Ishikawa (cell line): ENCODE data around the gene DOCK2.

Experiments used
- CEBPB ChIP-seq: IDR thresholded peaks from 2 replicates; pipeline ENCODE4 v1.6.1; 2012
- EGR1 ChIP-seq: IDR thresholded peaks from 2 replicates; pipeline ENCODE4 v1.6.1; 2012
- EP300 ChIP-seq: IDR thresholded peaks from 2 replicates; pipeline ENCODE4 v1.6.1; 2012; ENCODE audit warnings: borderline replicate concordance
- FOXM1 ChIP-seq: IDR thresholded peaks from 2 replicates; pipeline ENCODE4 v1.6.1; 2012; ENCODE audit warnings: low read depth, borderline replicate concordance
- MAX ChIP-seq: IDR thresholded peaks from 2 replicates; pipeline ENCODE4 v1.6.1; 2012
- NFIC ChIP-seq: IDR thresholded peaks from 2 replicates; pipeline ENCODE4 v1.6.1; 2012
- REST ChIP-seq: IDR thresholded peaks from 2 replicates; pipeline ENCODE4 v1.6.1; 2012; ENCODE audit warnings: low read depth, mild to moderate bottlenecking
- TAF1 ChIP-seq: IDR thresholded peaks from 2 replicates; pipeline ENCODE4 v1.6.1; 2012; ENCODE audit warnings: low read depth, mild to moderate bottlenecking
- TCF12 ChIP-seq: IDR thresholded peaks from 2 replicates; pipeline ENCODE4 v1.6.1; 2012; ENCODE audit warnings: low read depth
- TEAD4 ChIP-seq: IDR thresholded peaks from 2 replicates; pipeline ENCODE4 v1.6.1; 2012
- USF1 ChIP-seq: IDR thresholded peaks from 2 replicates; pipeline ENCODE4 v1.6.1; 2012
- YY1 ChIP-seq: IDR thresholded peaks from 2 replicates; pipeline ENCODE4 v1.6.1; 2012; ENCODE audit warnings: low read depth

- TF ChIP-seq MAX (no peak), REST (no peak), EP300 (no peak), TCF12 (no peak), TEAD4 (no peak), YY1 (no peak), EGR1 (no peak), USF1 (no peak), NFIC (no peak), CEBPB (no peak), FOXM1 (no peak), TAF1 (no peak)
Measured at GRCh38 chr5:169811023-169811422, 173.9 kb downstream of the DOCK2 start.
